Measurements from ENCODE around the gene ENOX1.

The ENOX1 gene

GRCh38 chr13:43492745-43493144 is 294.0 kb downstream of the ENOX1 start:
- Histone ChIP-seq H3K27ac (ENCODE audit: low read depth, low read length) (no peak overlapping the region), H2BK5ac (ENCODE audit: low read length) (no peak overlapping the region), H3K27me3 (ENCODE audit: insufficient read depth, low read length, poor library complexity) (no peaks in the 10 kb centered on the region), H3K4ac (ENCODE audit: low read depth, low read length) (no peak overlapping the region), H3K4me1 (ENCODE audit: control insufficient read depth, low read depth, low read length) (no peaks in the 10 kb centered on the region), H3K4me3 (ENCODE audit: low read length) (no peak overlapping the region), H3K18ac (ENCODE audit: low read length) (no peak overlapping the region), H3K79me1 (ENCODE audit: low read length) (no peaks in the 10 kb centered on the region), H3K56ac (ENCODE audit: low read length) (no peak overlapping the region), H3K9ac (ENCODE audit: low read length) (no peak overlapping the region), H3K36me3 (ENCODE audit: control insufficient read depth, insufficient read depth, low read length) (no peaks in the 10 kb centered on the region), H3K23ac (ENCODE audit: low read length) (no peak overlapping the region), H3K4me2 (ENCODE audit: low read length) (no peak overlapping the region), H3K79me2 (ENCODE audit: control insufficient read depth, insufficient read depth, low read length) (no peaks in the 10 kb centered on the region), H2BK120ac (ENCODE audit: low read depth, low read length) (no peak overlapping the region), H2AK5ac (ENCODE audit: low read length) (no peak overlapping the region), H2BK15ac (replicated peaks; ENCODE audit: low read depth) (no peak overlapping the region), H4K5ac (ENCODE audit: low read length) (no peak overlapping the region), H4K8ac (ENCODE audit: low read depth, low read length) (no peak overlapping the region)
- DNase-seq, result no peak

- no peak overlapping the region for H2BK15ac ChIP-seq (replicated peaks; ENCODE audit: low read depth)
- no CpG with 5 or more reads among the region's 2 CpGs for WGBS (ENCODE audit: extremely low coverage, insufficient coverage, low lambda C conversion rate)
- H3K36me3 ChIP-seq (ENCODE audit: control insufficient read depth, insufficient read depth, low read length), result no peaks in the 10 kb centered on the region
- no peak overlapping the region for H4K8ac ChIP-seq (ENCODE audit: low read depth, low read length)
- no peak overlapping the region for H3K27ac ChIP-seq (ENCODE audit: low read depth, low read length)
- H3K23ac ChIP-seq (ENCODE audit: low read length), result no peak overlapping the region
- H2AK5ac ChIP-seq (ENCODE audit: low read length), result no peak overlapping the region
- no peaks in the 10 kb centered on the region for H3K79me1 ChIP-seq (ENCODE audit: low read length)
- no peak overlapping the region for H3K18ac ChIP-seq (ENCODE audit: low read length)
- no peak for DNase-seq
- no peak overlapping the region for H3K4me2 ChIP-seq (ENCODE audit: low read length)
- H3K4ac ChIP-seq (ENCODE audit: low read depth, low read length), result no peak overlapping the region
- H2BK5ac ChIP-seq (ENCODE audit: low read length), result no peak overlapping the region
- no peak overlapping the region for H4K5ac ChIP-seq (ENCODE audit: low read length)
- H3K4me1 ChIP-seq (ENCODE audit: control insufficient read depth, low read depth, low read length), result no peaks in the 10 kb centered on the region
- no peak overlapping the region for H2BK120ac ChIP-seq (ENCODE audit: low read depth, low read length)
- no peaks in the 10 kb centered on the region for H3K27me3 ChIP-seq (ENCODE audit: insufficient read depth, low read length, poor library complexity)
- no peaks in the 10 kb centered on the region for H3K79me2 ChIP-seq (ENCODE audit: control insufficient read depth, insufficient read depth, low read length)
- no peak overlapping the region for H3K4me3 ChIP-seq (ENCODE audit: low read length)
- H3K9ac ChIP-seq (ENCODE audit: low read length), result no peak overlapping the region
- no peak overlapping the region for H3K56ac ChIP-seq (ENCODE audit: low read length)
Measured at GRCh38 chr13:43492311-43492710, 294.5 kb downstream of the ENOX1 start.

- Histone ChIP-seq H3K4ac (ENCODE audit: low read depth, low read length) (no peak overlapping the region), H2BK120ac (ENCODE audit: low read depth, low read length) (no peak overlapping the region), H3K4me3 (ENCODE audit: low read length) (no peak overlapping the region), H3K36me3 (ENCODE audit: control insufficient read depth, insufficient read depth, low read length) (no peaks in the 10 kb centered on the region), H4K5ac (ENCODE audit: low read length) (no peak overlapping the region), H3K4me2 (ENCODE audit: low read length) (no peak overlapping the region), H3K79me1 (ENCODE audit: low read length) (no peaks in the 10 kb centered on the region), H3K18ac (ENCODE audit: low read length) (no peak overlapping the region), H2BK15ac (replicated peaks; ENCODE audit: low read depth) (no peak overlapping the region), H3K23ac (ENCODE audit: low read length) (no peak overlapping the region), H3K9ac (ENCODE audit: low read length) (no peak overlapping the region), H3K27ac (ENCODE audit: low read depth, low read length) (no peak overlapping the region), H3K79me2 (ENCODE audit: control insufficient read depth, insufficient read depth, low read length) (no peaks in the 10 kb centered on the region), H3K27me3 (ENCODE audit: insufficient read depth, low read length, poor library complexity) (no peaks in the 10 kb centered on the region), H2BK5ac (ENCODE audit: low read length) (no peak overlapping the region), H4K8ac (ENCODE audit: low read depth, low read length) (no peak overlapping the region), H2AK5ac (ENCODE audit: low read length) (no peak overlapping the region), H3K56ac (ENCODE audit: low read length) (no peak overlapping the region), H3K4me1 (ENCODE audit: control insufficient read depth, low read depth, low read length) (no peaks in the 10 kb centered on the region)
- WGBS (ENCODE audit: extremely low coverage, insufficient coverage, low lambda C conversion rate), result no CpG with 5 or more reads among the region's 3 CpGs
- no peak for DNase-seq
Measured at GRCh38 chr13:43489233-43489632, 297.5 kb downstream of the ENOX1 start.

- no peak for DNase-seq
- H4K8ac ChIP-seq (ENCODE audit: low read depth, low read length), result no peak overlapping the region
- no peak overlapping the region for H3K4me2 ChIP-seq (ENCODE audit: low read length)
- no peaks in the 10 kb centered on the region for H3K4me1 ChIP-seq (ENCODE audit: control insufficient read depth, low read depth, low read length)
- no peak overlapping the region for H2BK5ac ChIP-seq (ENCODE audit: low read length)
- H4K5ac ChIP-seq (ENCODE audit: low read length), result no peak overlapping the region
- no peak overlapping the region for H3K56ac ChIP-seq (ENCODE audit: low read length)
- H3K36me3 ChIP-seq (ENCODE audit: control insufficient read depth, insufficient read depth, low read length), result no peaks in the 10 kb centered on the region
- WGBS (ENCODE audit: extremely low coverage, insufficient coverage, low lambda C conversion rate), result no CpG with 5 or more reads among the region's 2 CpGs
- no peak overlapping the region for H2AK5ac ChIP-seq (ENCODE audit: low read length)
- H3K9ac ChIP-seq (ENCODE audit: low read length), result no peak overlapping the region
- H3K4ac ChIP-seq (ENCODE audit: low read depth, low read length), result no peak overlapping the region
- H3K18ac ChIP-seq (ENCODE audit: low read length), result no peak overlapping the region
- no peak overlapping the region for H2BK15ac ChIP-seq (replicated peaks; ENCODE audit: low read depth)
- H3K23ac ChIP-seq (ENCODE audit: low read length), result no peak overlapping the region
- no peak overlapping the region for H2BK120ac ChIP-seq (ENCODE audit: low read depth, low read length)
- no peak overlapping the region for H3K27ac ChIP-seq (ENCODE audit: low read depth, low read length)
- H3K27me3 ChIP-seq (ENCODE audit: insufficient read depth, low read length, poor library complexity), result no peaks in the 10 kb centered on the region
- no peak overlapping the region for H3K4me3 ChIP-seq (ENCODE audit: low read length)
- H3K79me2 ChIP-seq (ENCODE audit: control insufficient read depth, insufficient read depth, low read length), result no peaks in the 10 kb centered on the region
- H3K79me1 ChIP-seq (ENCODE audit: low read length), result no peaks in the 10 kb centered on the region
Measured at GRCh38 chr13:43487885-43488284, 298.9 kb downstream of the ENOX1 start.

GRCh38 chr13:43487461-43487860 is 299.3 kb downstream of the ENOX1 start:
- no peak for DNase-seq
- Histone ChIP-seq H2BK5ac (ENCODE audit: low read length) (no peak overlapping the region), H3K9ac (ENCODE audit: low read length) (no peak overlapping the region), H3K18ac (ENCODE audit: low read length) (no peak overlapping the region), H2BK120ac (ENCODE audit: low read depth, low read length) (no peak overlapping the region), H2AK5ac (ENCODE audit: low read length) (no peak overlapping the region), H3K27ac (ENCODE audit: low read depth, low read length) (no peak overlapping the region), H3K36me3 (ENCODE audit: control insufficient read depth, insufficient read depth, low read length) (no peaks in the 10 kb centered on the region), H4K5ac (ENCODE audit: low read length) (no peak overlapping the region), H3K79me1 (ENCODE audit: low read length) (no peaks in the 10 kb centered on the region), H3K56ac (ENCODE audit: low read length) (no peak overlapping the region), H3K4me1 (ENCODE audit: control insufficient read depth, low read depth, low read length) (no peaks in the 10 kb centered on the region), H3K79me2 (ENCODE audit: control insufficient read depth, insufficient read depth, low read length) (no peaks in the 10 kb centered on the region), H2BK15ac (replicated peaks; ENCODE audit: low read depth) (no peak overlapping the region), H3K4me3 (ENCODE audit: low read length) (no peak overlapping the region), H3K4ac (ENCODE audit: low read depth, low read length) (no peak overlapping the region), H3K23ac (ENCODE audit: low read length) (no peak overlapping the region), H3K4me2 (ENCODE audit: low read length) (no peak overlapping the region), H4K8ac (ENCODE audit: low read depth, low read length) (no peak overlapping the region), H3K27me3 (ENCODE audit: insufficient read depth, low read length, poor library complexity) (no peaks in the 10 kb centered on the region)
- WGBS (ENCODE audit: extremely low coverage, insufficient coverage, low lambda C conversion rate), result no CpG with 5 or more reads among the region's 3 CpGs

GRCh38 chr13:43484432-43485225 is 302.1 kb downstream of the ENOX1 start:
- no peak overlapping the region for H3K4me2 ChIP-seq (ENCODE audit: low read length)
- no peak overlapping the region for H3K18ac ChIP-seq (ENCODE audit: low read length)
- no peak overlapping the region for H2AK5ac ChIP-seq (ENCODE audit: low read length)
- H3K4ac ChIP-seq (ENCODE audit: low read depth, low read length), result no peak overlapping the region
- no peak overlapping the region for H3K27ac ChIP-seq (ENCODE audit: low read depth, low read length)
- H3K4me3 ChIP-seq (ENCODE audit: low read length), result no peak overlapping the region
- H3K9ac ChIP-seq (ENCODE audit: low read length), result no peak overlapping the region
- H3K23ac ChIP-seq (ENCODE audit: low read length), result no peak overlapping the region
- H2BK5ac ChIP-seq (ENCODE audit: low read length), result no peak overlapping the region
- no peak overlapping the region for H4K5ac ChIP-seq (ENCODE audit: low read length)
- H3K79me1 ChIP-seq (ENCODE audit: low read length), result no peaks in the 10 kb centered on the region
- no peaks in the 10 kb centered on the region for H3K79me2 ChIP-seq (ENCODE audit: control insufficient read depth, insufficient read depth, low read length)
- no peak overlapping the region for H2BK120ac ChIP-seq (ENCODE audit: low read depth, low read length)
- H3K56ac ChIP-seq (ENCODE audit: low read length), result no peak overlapping the region
- no peaks in the 10 kb centered on the region for H3K4me1 ChIP-seq (ENCODE audit: control insufficient read depth, low read depth, low read length)
- WGBS (ENCODE audit: extremely low coverage, insufficient coverage, low lambda C conversion rate), result no CpG with 5 or more reads among the region's 2 CpGs
- no peaks in the 10 kb centered on the region for H3K36me3 ChIP-seq (ENCODE audit: control insufficient read depth, insufficient read depth, low read length)
- no peak for DNase-seq
- no peak overlapping the region for H2BK15ac ChIP-seq (replicated peaks; ENCODE audit: low read depth)
- H3K27me3 ChIP-seq (ENCODE audit: insufficient read depth, low read length, poor library complexity), result no peaks in the 10 kb centered on the region
- no peak overlapping the region for H4K8ac ChIP-seq (ENCODE audit: low read depth, low read length)

Data from mesendoderm (in vitro differentiated cells).